Endothelial cell of umbilical vein (primary cell): Measurements from ENCODE around the gene PIK3CG.

Experiments used
- POLR2AphosphoS5 ChIP-seq: IDR thresholded peaks from 2 replicates; pipeline ENCODE4 v1.6.1; 2012; ENCODE audit warnings: low read depth, mild to moderate bottlenecking, control low read depth, low read length, moderate library complexity; ENCODE audit not compliant: insufficient read depth
- TF ChIP-seq, protein P1 (sequence below): IDR thresholded peaks from 2 replicates; pipeline ENCODE4 v1.6.1; 2011; ENCODE audit not compliant: insufficient read depth, insufficient read length
- TF ChIP-seq, protein P2 (sequence below), 2 donors: IDR thresholded peaks; 1 replicate in 1 of 2; 2 replicates in 1 of 2; pipeline ENCODE4 v1.5.1; 2011; ENCODE audit warnings: low read length in 2 of 2, mild to moderate bottlenecking in 2 of 2, moderate library complexity in 2 of 2, control low read depth in 1 of 2, inconsistent platforms in 1 of 2, low read depth in 1 of 2; ENCODE audit not compliant: insufficient read depth in 1 of 2; ENCODE audit errors: extremely low read depth in 1 of 2

DNA sequence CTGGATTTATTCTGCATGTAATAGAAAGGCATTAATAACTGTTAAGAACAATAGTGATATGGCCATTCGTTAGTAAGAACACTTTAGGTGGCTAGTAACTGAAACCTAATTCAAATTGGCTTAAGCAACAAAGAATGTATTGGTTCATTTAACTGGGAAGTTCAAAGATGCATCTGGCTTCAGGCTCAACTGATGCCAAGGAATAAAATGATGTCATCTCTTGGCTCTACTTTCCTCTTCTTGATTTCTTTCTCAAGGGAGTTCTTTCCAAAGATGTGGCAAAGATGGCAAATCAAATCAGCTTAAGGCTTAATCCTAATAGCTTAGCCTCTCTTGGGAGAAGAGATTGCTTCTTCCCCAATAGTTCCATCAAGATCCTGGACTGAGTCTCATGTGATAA lies 51.6 kb downstream of the PIK3CG start:
- TF ChIP-seq, protein P1, sequence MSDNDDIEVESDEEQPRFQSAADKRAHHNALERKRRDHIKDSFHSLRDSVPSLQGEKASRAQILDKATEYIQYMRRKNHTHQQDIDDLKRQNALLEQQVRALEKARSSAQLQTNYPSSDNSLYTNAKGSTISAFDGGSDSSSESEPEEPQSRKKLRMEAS: no peak
- TF ChIP-seq, protein P2, sequence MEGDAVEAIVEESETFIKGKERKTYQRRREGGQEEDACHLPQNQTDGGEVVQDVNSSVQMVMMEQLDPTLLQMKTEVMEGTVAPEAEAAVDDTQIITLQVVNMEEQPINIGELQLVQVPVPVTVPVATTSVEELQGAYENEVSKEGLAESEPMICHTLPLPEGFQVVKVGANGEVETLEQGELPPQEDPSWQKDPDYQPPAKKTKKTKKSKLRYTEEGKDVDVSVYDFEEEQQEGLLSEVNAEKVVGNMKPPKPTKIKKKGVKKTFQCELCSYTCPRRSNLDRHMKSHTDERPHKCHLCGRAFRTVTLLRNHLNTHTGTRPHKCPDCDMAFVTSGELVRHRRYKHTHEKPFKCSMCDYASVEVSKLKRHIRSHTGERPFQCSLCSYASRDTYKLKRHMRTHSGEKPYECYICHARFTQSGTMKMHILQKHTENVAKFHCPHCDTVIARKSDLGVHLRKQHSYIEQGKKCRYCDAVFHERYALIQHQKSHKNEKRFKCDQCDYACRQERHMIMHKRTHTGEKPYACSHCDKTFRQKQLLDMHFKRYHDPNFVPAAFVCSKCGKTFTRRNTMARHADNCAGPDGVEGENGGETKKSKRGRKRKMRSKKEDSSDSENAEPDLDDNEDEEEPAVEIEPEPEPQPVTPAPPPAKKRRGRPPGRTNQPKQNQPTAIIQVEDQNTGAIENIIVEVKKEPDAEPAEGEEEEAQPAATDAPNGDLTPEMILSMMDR (IDR thresholded peaks at IDR 0.05; ENCODE audit: extremely low read depth in 1 of 2, insufficient read depth in 1 of 2, low read depth in 1 of 2, low read length in 2 of 2): no peak
- TF ChIP-seq POLR2AphosphoS5: no peak
